Left renal cortex interstitium (tissue), 4 donors: ENCODE data around the gene SMYD5. TPM values are rescaled to one million over a fixed set of nuclear protein-coding genes. Genes with fewer than 3 reads are reported as not detected.

Experiments used
- DNase-seq, 4 donors: peaks; one replicate each; pipeline ENCODE4 v3.0.0-alpha.2; 2013; ENCODE audit warnings: low read depth in 4 of 4, low spot score in 2 of 4, missing footprints in 1 of 4
- polyA plus RNA-seq, 4 donors: library from polyadenylated mRNA; unstranded; fragments of 120-200 nt; gene quantifications; one replicate each; pipeline ENCODE4 v1.2.1, GENCODE V29; 2013; ENCODE audit not compliant: insufficient read length in 4 of 4

SMYD5 gene
- polyA plus RNA-seq, 4 donors: 34.1 to 43.2 (median 38.2) TPM

- no peak for DNase-seq
These were observed 58.2 kb downstream of the SMYD5 start for GRCh38 chr2:73272270-73272669.

Other genes with a start within 250 kb of the SMYD5 start
- gene SFXN5, start 142.5 kb upstream of the SMYD5 start, polyA plus RNA-seq: 10 to 100 TPM; 25.2 to 33.7 (median 27.5) TPM
- gene RAB11FIP5, start 101.3 kb upstream of the SMYD5 start, polyA plus RNA-seq: 10 to 100 TPM; 36.9 to 44.9 (median 41.2) TPM
- under 1 TPM in 2 of 4 donors, not detected in 2; 0.06 to 0.17 TPM for gene NOTO, start 11.7 kb upstream of the SMYD5 start, polyA plus RNA-seq
- 10 to 100 TPM; 12.2 to 17.8 (median 14.4) TPM for gene PRADC1, start 19.0 kb downstream of the SMYD5 start, polyA plus RNA-seq
- gene CCT7, start 20.1 kb downstream of the SMYD5 start, polyA plus RNA-seq: 100 to 1,000 TPM; 235 to 265 (median 238) TPM
- 1 to 10 TPM; 1.7 to 3.5 (median 2.4) TPM for gene FBXO41, start 70.2 kb downstream of the SMYD5 start, polyA plus RNA-seq
- not detected for gene EGR4, start 79.3 kb downstream of the SMYD5 start, polyA plus RNA-seq
- gene ALMS1, start 171.6 kb downstream of the SMYD5 start, polyA plus RNA-seq: 10 to 100 TPM; 36.0 to 40.7 (median 39.3) TPM